Activated CD4-positive, alpha-beta T cell treated with anti-CD3 and anti-CD28 coated beads, Interleukin-2, amount 50 U/mL, for 16 hours (primary cell): Measurements from ENCODE around the gene CD48.
"Not testable (repeated sequence)": the region's sequence is repeated elsewhere in the genome, so short reads cannot be mapped to it uniquely, and the experiment has no call there.

ENCODE experiments used
- DNase-seq: peaks from one replicate; pipeline ENCODE4 v3.0.0-alpha.2; 2020

The CD48 gene

GRCh38 chr1:160741612-160742348 is 30.2 kb upstream of the CD48 start:
- DNase-seq: peak; percentile 19

- DNase-seq: peak; percentile 43
These were observed 29.5 kb upstream of the CD48 start for GRCh38 chr1:160741092-160741501.

- peak; percentile 30 for DNase-seq
These were observed 28.6 kb upstream of the CD48 start for GRCh38 chr1:160740133-160740688.

- peak; percentile 81 for DNase-seq
These were observed 27.5 kb upstream of the CD48 start, which contains the start of gene SLAMF7 for GRCh38 chr1:160739098-160739511. Gene SLAMF7, plus strand, starts transcription at chr1:160739247. Its CDS starts 55 bp downstream, at chr1:160739302.

GRCh38 chr1:160738271-160738670 is 26.6 kb upstream of the CD48 start:
- DNase-seq: no peak

GRCh38 chr1:160734301-160734700 is 22.7 kb upstream of the CD48 start:
- no peak for DNase-seq

- no peak for DNase-seq
These were observed 22.3 kb upstream of the CD48 start for GRCh38 chr1:160733898-160734297.

GRCh38 chr1:160731990-160732389 is 20.4 kb upstream of the CD48 start:
- DNase-seq: no peak

- DNase-seq: not testable (repeated sequence)
These were observed 19.9 kb upstream of the CD48 start for GRCh38 chr1:160731564-160731963.

GRCh38 chr1:160727316-160727640 is 15.7 kb upstream of the CD48 start:
- DNase-seq: no peak

- peak; percentile 88 for DNase-seq
These were observed 15.1 kb upstream of the CD48 start for GRCh38 chr1:160726498-160727315.

- no peak for DNase-seq
These were observed 14.5 kb upstream of the CD48 start for GRCh38 chr1:160726114-160726497.

GRCh38 chr1:160724465-160725242 is 13.0 kb upstream of the CD48 start:
- peak; percentile 67 for DNase-seq

GRCh38 chr1:160723332-160723731 is 11.7 kb upstream of the CD48 start:
- DNase-seq: no peak

- peak; percentile 35 for DNase-seq
These were observed 11.1 kb upstream of the CD48 start for GRCh38 chr1:160722726-160723125.

- no peak for DNase-seq
These were observed 9.9 kb upstream of the CD48 start for GRCh38 chr1:160721473-160721872.

GRCh38 chr1:160720356-160721085 is 8.9 kb upstream of the CD48 start:
- DNase-seq: no peak

GRCh38 chr1:160718210-160718609 is 6.6 kb upstream of the CD48 start:
- DNase-seq: no peak

GRCh38 chr1:160717306-160717705 is 5.7 kb upstream of the CD48 start:
- no peak for DNase-seq

GRCh38 chr1:160716013-160716412 is 4.4 kb upstream of the CD48 start:
- no peak for DNase-seq

- not testable (repeated sequence) for DNase-seq
These were observed 2.5 kb upstream of the CD48 start for GRCh38 chr1:160714034-160714648.

GRCh38 chr1:160713161-160713560 is 1.5 kb upstream of the CD48 start:
- DNase-seq: no peak
